Neuronal stem cell (in vitro differentiated cells): ENCODE results near the gene FOXD1.
"Not testable (repeated sequence)": the region's sequence is repeated elsewhere in the genome, so short reads cannot be mapped to it uniquely, and the experiment has no call there.

Source experiments
- DNase-seq: peaks from one replicate; pipeline ENCODE4 v3.0.0-alpha.2; 2013; ENCODE audit warnings: low spot score
- H2AFZ ChIP-seq: one replicate; pipeline ENCODE4 v1.6.1; 2013; ENCODE audit warnings: mild to moderate bottlenecking, low read length, inconsistent platforms
- H2AK5ac ChIP-seq: 2 replicates; pipeline ENCODE4 v1.6.1; 2013; ENCODE audit warnings: low read depth, mild to moderate bottlenecking, inconsistent platforms, low read length, moderate library complexity, mixed read lengths
- H2BK120ac ChIP-seq: 2 replicates; pipeline ENCODE4 v1.6.1; 2013; ENCODE audit warnings: low read depth, mild to moderate bottlenecking, inconsistent platforms, low read length, moderate library complexity, mixed read lengths
- H2BK12ac ChIP-seq: one replicate; pipeline ENCODE4 v1.6.1; 2013; ENCODE audit warnings: low read length, inconsistent platforms
- H2BK15ac ChIP-seq: 2 replicates; pipeline ENCODE4 v1.6.1; 2013; ENCODE audit warnings: mild to moderate bottlenecking, low read length, inconsistent platforms, mixed read lengths
- H2BK5ac ChIP-seq: one replicate; pipeline ENCODE4 v1.6.1; 2013; ENCODE audit warnings: inconsistent platforms, mild to moderate bottlenecking, low read length, moderate library complexity
- H3K14ac ChIP-seq: one replicate; pipeline ENCODE4 v1.6.1; 2013; ENCODE audit warnings: low read length, inconsistent platforms
- H3K18ac ChIP-seq: 2 replicates; pipeline ENCODE4 v1.6.1; 2013; ENCODE audit warnings: low read length, inconsistent platforms
- H3K23ac ChIP-seq: 2 replicates; pipeline ENCODE4 v1.6.1; 2013; ENCODE audit warnings: low read depth, mild to moderate bottlenecking, mixed read lengths, low read length, inconsistent platforms; ENCODE audit not compliant: poor library complexity
- H3K27ac ChIP-seq: replicated peaks from 3 replicates; pipeline ENCODE4 v1.5.1; 2013; ENCODE audit warnings: low read length, inconsistent platforms
- H3K27me3 ChIP-seq, 3 experiments: 2 replicates each; pipeline ENCODE4 v1.6.1; 2013; ENCODE audit warnings: low read length in 3 of 3, mild to moderate bottlenecking in 2 of 3, inconsistent platforms in 1 of 3, low read depth in 1 of 3, mixed read lengths in 1 of 3, moderate library complexity in 1 of 3; ENCODE audit not compliant: control insufficient read depth in 3 of 3, insufficient read depth in 3 of 3
- H3K36me3 ChIP-seq, 2 donors: replicated peaks in 1 of 2; 2 replicates each; pipeline ENCODE4 v1.6.1; 2013; ENCODE audit warnings: low read length in 2 of 2; ENCODE audit not compliant: control insufficient read depth in 2 of 2, insufficient read depth in 2 of 2
- H3K4ac ChIP-seq: 2 replicates; pipeline ENCODE4 v1.6.1; 2013; ENCODE audit warnings: inconsistent platforms, mild to moderate bottlenecking, low read length, moderate library complexity
- H3K4me1 ChIP-seq, 2 donors: 1 replicate in 1 of 2; 2 replicates in 1 of 2; pipeline ENCODE4 v1.6.1; 2013; ENCODE audit warnings: low read length in 2 of 2, low read depth in 1 of 2; ENCODE audit not compliant: control insufficient read depth in 2 of 2, insufficient read depth in 1 of 2
- H3K4me2 ChIP-seq: one replicate; pipeline ENCODE4 v1.6.1; 2013; ENCODE audit warnings: mild to moderate bottlenecking, low read length, inconsistent platforms; ENCODE audit not compliant: insufficient read depth, poor library complexity, severe bottlenecking
- H3K4me3 ChIP-seq, 2 donors: 2 replicates each; pipeline ENCODE4 v1.5.1; 2013; ENCODE audit warnings: low read length in 2 of 2, mild to moderate bottlenecking in 2 of 2, inconsistent platforms in 1 of 2, moderate library complexity in 1 of 2
- H3K79me1 ChIP-seq: one replicate; pipeline ENCODE4 v1.6.1; 2013; ENCODE audit warnings: low read depth, mild to moderate bottlenecking, inconsistent platforms, low read length, moderate library complexity
- H3K9ac ChIP-seq: one replicate; pipeline ENCODE4 v1.6.1; 2013; ENCODE audit warnings: mild to moderate bottlenecking, low read depth, low read length, inconsistent platforms; ENCODE audit not compliant: poor library complexity
- H3K9me3 ChIP-seq, 2 donors: replicated peaks in 1 of 2; 2 replicates each; pipeline versions ENCODE3 to v1.6.1; 2013; ENCODE audit warnings: low read length in 2 of 2, mild to moderate bottlenecking in 2 of 2, inconsistent platforms in 1 of 2, low read depth in 1 of 2, mixed read lengths in 1 of 2, moderate library complexity in 1 of 2; ENCODE audit not compliant: control insufficient read depth in 2 of 2, insufficient read depth in 1 of 2
- H4K8ac ChIP-seq: one replicate; pipeline ENCODE4 v1.6.1; 2013; ENCODE audit warnings: low read depth, mild to moderate bottlenecking, inconsistent platforms, low read length, moderate library complexity
- H4K91ac ChIP-seq: one replicate; pipeline ENCODE4 v1.6.1; 2013; ENCODE audit warnings: low read length, low read depth, mild to moderate bottlenecking, inconsistent platforms; ENCODE audit not compliant: poor library complexity
- WGBS, 2 donors: extraction: QIAGEN DNeasy Blood & Tissue Kit; methylation state at CpG; one replicate each; pipeline ENCODE4 v1.1.7; 2013; ENCODE audit warnings: missing lambda C conversion rate in 2 of 2, mixed read lengths in 1 of 2; ENCODE audit not compliant: insufficient read length in 2 of 2, insufficient replicate concordance in 1 of 2; ENCODE audit errors: extremely low coverage in 2 of 2; 5-methylcytosine and 5-hydroxymethylcytosine counted together

Gene FOXD1

GRCh38 chr5:73468638-73469037 is 20.1 kb upstream of the FOXD1 start:
- not testable (repeated sequence) for H3K4me3 ChIP-seq, H3K27ac ChIP-seq, H3K18ac ChIP-seq, H3K4me1 ChIP-seq, H3K36me3 ChIP-seq, H2BK12ac ChIP-seq, H3K23ac ChIP-seq, H3K4me2 ChIP-seq, H3K14ac ChIP-seq, H2BK120ac ChIP-seq, H2BK5ac ChIP-seq, DNase-seq, H3K4ac ChIP-seq, H2AK5ac ChIP-seq, H2AFZ ChIP-seq, H3K79me1 ChIP-seq, H3K9ac ChIP-seq, H2BK15ac ChIP-seq, H3K9me3 ChIP-seq, H4K8ac ChIP-seq, H4K91ac ChIP-seq
- H3K27me3 ChIP-seq, result peaks cover 0 to 23% (median 0%) of the 10 kb centered on the region in 3 experiments
- WGBS, 2 donors, result no CpG with 5 or more reads among the region's 3 CpGs

- no peak for DNase-seq
- Histone ChIP-seq H2BK12ac (no peak overlapping the region), H4K91ac (no peak overlapping the region), H3K36me3 (no peaks in the 10 kb centered on the region), H3K27me3 (peaks cover 0 to 33% (median 0%) of the 10 kb centered on the region in 3 experiments), H3K4ac (no peak overlapping the region), H3K14ac (no peak overlapping the region), H3K23ac (no peak overlapping the region), H3K4me2 (no peak overlapping the region), H3K27ac (no peak overlapping the region), H2BK5ac (no peak overlapping the region), H4K8ac (no peak overlapping the region), H3K18ac (no peak overlapping the region), H3K9me3 (no peaks in the 10 kb centered on the region), H2BK120ac (no peak overlapping the region), H3K4me1 (no peaks in the 10 kb centered on the region), H2AK5ac (no peak overlapping the region), H2AFZ (no peak overlapping the region), H3K79me1 (no peaks in the 10 kb centered on the region), H3K4me3 (no peak overlapping the region), H3K9ac (no peak overlapping the region), H2BK15ac (no peak overlapping the region)
- no CpG with 5 or more reads among the region's 7 CpGs for WGBS, 2 donors
Measured at GRCh38 chr5:73464016-73464745, 15.6 kb upstream of the FOXD1 start.

DNA sequence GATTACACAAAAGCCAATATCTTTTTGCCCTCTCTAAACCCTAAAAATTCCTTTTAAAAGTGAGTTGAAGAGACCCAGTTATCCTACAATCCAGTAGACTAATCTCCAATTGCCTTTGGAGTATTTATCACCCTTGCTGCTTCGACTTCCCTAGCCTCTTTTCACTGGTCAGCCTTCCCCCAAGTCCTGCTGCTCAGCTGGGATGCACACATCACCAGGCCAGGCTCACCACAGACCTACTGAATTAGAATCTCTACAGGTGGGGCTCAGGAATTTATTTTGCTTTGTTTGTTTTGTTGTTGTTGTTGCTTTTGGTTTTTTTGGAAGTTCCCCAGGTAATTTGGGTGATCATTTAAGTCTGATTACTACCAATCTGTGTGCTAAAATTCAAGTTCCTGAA is 11.6 kb upstream of the FOXD1 start:
- H3K18ac ChIP-seq, result no peak overlapping the region
- no CpG with 5 or more reads among the region's 1 CpG for WGBS, 2 donors
- H4K8ac ChIP-seq, result no peak overlapping the region
- H3K14ac ChIP-seq, result no peak overlapping the region
- H2BK120ac ChIP-seq, result no peak overlapping the region
- no peak overlapping the region for H3K4ac ChIP-seq
- H3K4me2 ChIP-seq, result no peak overlapping the region
- no peak overlapping the region for H2BK5ac ChIP-seq
- no peak overlapping the region for H2BK12ac ChIP-seq
- no peak overlapping the region for H3K4me3 ChIP-seq
- no peaks in the 10 kb centered on the region for H3K4me1 ChIP-seq
- H3K9me3 ChIP-seq, result no peaks in the 10 kb centered on the region
- DNase-seq, result no peak
- no peaks in the 10 kb centered on the region for H3K79me1 ChIP-seq
- H3K27me3 ChIP-seq, result peaks cover 0 to 35% (median 0%) of the 10 kb centered on the region in 3 experiments
- no peak overlapping the region for H4K91ac ChIP-seq
- no peak overlapping the region for H2AFZ ChIP-seq
- H3K23ac ChIP-seq, result no peak overlapping the region
- H3K27ac ChIP-seq, result no peak overlapping the region
- H3K9ac ChIP-seq, result no peak overlapping the region
- no peak overlapping the region for H2AK5ac ChIP-seq
- no peaks in the 10 kb centered on the region for H3K36me3 ChIP-seq
- no peak overlapping the region for H2BK15ac ChIP-seq

DNA sequence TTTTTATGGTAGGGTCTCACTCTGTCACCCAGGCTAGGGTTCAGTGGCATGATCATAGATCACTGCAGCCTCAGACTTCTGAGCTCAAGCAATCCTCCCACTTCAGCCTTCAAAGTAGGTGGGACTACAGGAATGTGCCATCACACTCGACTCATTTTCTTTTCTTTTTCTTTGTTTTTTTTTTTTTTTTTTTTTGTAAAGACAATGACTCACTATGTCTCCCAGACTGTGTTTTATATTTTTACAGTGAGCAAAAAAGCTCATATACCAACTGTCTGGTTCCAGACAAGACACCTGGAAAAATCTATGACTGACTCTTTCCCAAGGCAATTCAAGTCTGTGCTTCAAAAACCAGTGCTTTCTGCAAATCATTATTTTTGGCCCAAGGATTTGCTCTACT is 10.8 kb upstream of the FOXD1 start:
- H3K14ac ChIP-seq, result no peak overlapping the region
- no peak overlapping the region for H4K91ac ChIP-seq
- H3K23ac ChIP-seq, result no peak overlapping the region
- no peak overlapping the region for H2AK5ac ChIP-seq
- H2BK5ac ChIP-seq, result no peak overlapping the region
- no CpG with 5 or more reads among the region's 1 CpG for WGBS, 2 donors
- no peaks in the 10 kb centered on the region for H3K36me3 ChIP-seq
- no peaks in the 10 kb centered on the region for H3K9me3 ChIP-seq
- peaks cover 0 to 32% (median under 1%) of the 10 kb centered on the region in 3 experiments for H3K27me3 ChIP-seq
- no peak overlapping the region for H3K18ac ChIP-seq
- H2BK12ac ChIP-seq, result no peak overlapping the region
- no peak overlapping the region for H3K4ac ChIP-seq
- no peak overlapping the region for H3K4me2 ChIP-seq
- H4K8ac ChIP-seq, result no peak overlapping the region
- no peak overlapping the region for H2BK120ac ChIP-seq
- no peak overlapping the region for H3K9ac ChIP-seq
- H3K4me1 ChIP-seq, result no peaks in the 10 kb centered on the region
- no peak overlapping the region for H2BK15ac ChIP-seq
- no peak for DNase-seq
- no peak overlapping the region for H3K4me3 ChIP-seq
- H2AFZ ChIP-seq, result no peak overlapping the region
- H3K79me1 ChIP-seq, result no peaks in the 10 kb centered on the region
- no peak overlapping the region for H3K27ac ChIP-seq
